A673 (cell line): ENCODE results near the gene KANK4. TPM values are rescaled to one million over a fixed set of nuclear protein-coding genes. Genes with fewer than 3 reads are reported as not detected.

Experiments used
- BruUV-seq: library from RNA; stranded (reverse); fragments of 400-500 nt; replicated peaks from 2 replicates; lab custom pipeline; 2021; lab: Mats Ljungman, UMichigan
- CTCF ChIA-PET: fragments of 300-600 bp; sonication (Branson Sonifier 250); formaldehyde crosslinking; loops from one replicate; lab custom pipeline; 2022; ENCODE audit warnings: antibody characterized with exemption; lab: Charles Lee
- POLR2A ChIA-PET: fragments of 300-600 bp; sonication (Branson Sonifier 250); formaldehyde crosslinking; loops from one replicate; lab custom pipeline; 2022; ENCODE audit warnings: antibody characterized with exemption; ENCODE audit not compliant: low non-redundant PET; lab: Charles Lee
- DNase-seq: peaks from one replicate; pipeline ENCODE4 v3.0.0-alpha.2; 2015; ENCODE audit warnings: low spot score
- H3K27ac ChIP-seq: fragments of 200-600 bp; sonication (generic); 2 replicates; pipeline ENCODE4 v1.5.1; 2016; ENCODE audit warnings: mixed run types, low read depth, mild to moderate bottlenecking, mixed read lengths, antibody characterized with exemption, low read length; ENCODE audit not compliant: poor library complexity, severe bottlenecking
- H3K27me3 ChIP-seq: fragments of 200-600 bp; sonication (generic); replicated peaks from 2 replicates; pipeline ENCODE4 v1.6.1; 2017; ENCODE audit warnings: mixed run types, low read depth, mild to moderate bottlenecking, mixed read lengths, antibody characterized with exemption, low read length; ENCODE audit not compliant: insufficient read depth, poor library complexity
- H3K36me3 ChIP-seq: fragments of 200-600 bp; sonication (generic); 2 replicates; pipeline ENCODE4 v1.6.1; 2016; ENCODE audit warnings: mixed run types, mild to moderate bottlenecking, mixed read lengths, antibody characterized with exemption, low read length; ENCODE audit not compliant: insufficient read depth, poor library complexity, severe bottlenecking
- H3K4me1 ChIP-seq: fragments of 200-600 bp; sonication (generic); 2 replicates; pipeline ENCODE4 v1.6.1; 2017; ENCODE audit warnings: mixed run types, mild to moderate bottlenecking, mixed read lengths, antibody characterized with exemption, low read length; ENCODE audit not compliant: insufficient read depth, poor library complexity, severe bottlenecking
- H3K4me3 ChIP-seq: fragments of 200-600 bp; sonication (generic); 2 replicates; pipeline ENCODE4 v1.5.1; 2016; ENCODE audit warnings: low read depth, mixed run types, mild to moderate bottlenecking, mixed read lengths, low read length; ENCODE audit not compliant: poor library complexity, severe bottlenecking
- H3K9me3 ChIP-seq: fragments of 200-600 bp; sonication (generic); 2 replicates; pipeline ENCODE4 v1.6.1; 2016; ENCODE audit warnings: mixed run types, low read depth, mild to moderate bottlenecking, mixed read lengths, antibody characterized with exemption, low read length; ENCODE audit not compliant: poor library complexity, severe bottlenecking
- CTCF ChIP-seq: fragments of 300-800, 200-600 bp; sonication (generic); conservative IDR thresholded peaks from 2 replicates; pipeline ENCODE4 v1.5.1; 2017; ENCODE audit warnings: low read depth, mild to moderate bottlenecking, antibody characterized with exemption, low read length, moderate library complexity, mixed read lengths
- EZH2 ChIP-seq: fragments of 200-600 bp; sonication (generic); IDR thresholded peaks from 2 replicates; pipeline ENCODE4 v1.6.1; 2017; ENCODE audit warnings: borderline replicate concordance, low read depth, mild to moderate bottlenecking, mixed read lengths, antibody characterized with exemption, low read length; ENCODE audit not compliant: poor library complexity, severe bottlenecking
- intact Hi-C: fragments of 100-400 bp; cut with micrococcal nuclease; formaldehyde crosslinking; loops from one replicate; pipeline ENCODE4 v1.10.0; 2022; ENCODE audit not compliant: unreplicated experiment
- total RNA-seq: library from RNA; stranded (reverse); gene quantifications from 2 replicates; pipeline ENCODE4 v1.2.3, GENCODE V29; 2021

Gene KANK4
- total RNA-seq, 1 experiment from 2014 or later: 0.24 TPM

GRCh38 chr1:62269439-62269838 is 49.8 kb downstream of the KANK4 start:
- ChIA-PET CTCF (no interaction called here), POLR2A (no interaction called here)
- intact Hi-C loops: no loop called here
- no peak for DNase-seq
- Histone ChIP-seq H3K9me3 (no peaks in the 10 kb centered on the region), H3K27ac (no peak overlapping the region), H3K4me3 (no peak overlapping the region), H3K27me3 (no peaks in the 10 kb centered on the region), H3K4me1 (peaks cover 31% of the 10 kb centered on the region), H3K36me3 (no peaks in the 10 kb centered on the region)
- no TSS peak for BruUV-seq
- TF ChIP-seq CTCF (no peak), EZH2 (no peak)

- no peak for DNase-seq
- H3K27me3 ChIP-seq: no peaks in the 10 kb centered on the region
- CTCF ChIA-PET: no interaction called here
- H3K4me3 ChIP-seq: no peak overlapping the region
- no peaks in the 10 kb centered on the region for H3K9me3 ChIP-seq
- intact Hi-C loops: no loop called here
- H3K27ac ChIP-seq: no peak overlapping the region
- BruUV-seq: no TSS peak
- peaks cover 31% of the 10 kb centered on the region for H3K4me1 ChIP-seq
- TF ChIP-seq CTCF: no peak
- no peak for TF ChIP-seq EZH2
- H3K36me3 ChIP-seq: no peaks in the 10 kb centered on the region
- POLR2A ChIA-PET: no interaction called here
Measured at GRCh38 chr1:62268315-62268714, 50.9 kb downstream of the KANK4 start.

- Histone ChIP-seq H3K27ac (no peak overlapping the region), H3K4me1 (peaks cover 13% of the 10 kb centered on the region), H3K4me3 (no peak overlapping the region), H3K27me3 (no peaks in the 10 kb centered on the region), H3K36me3 (no peaks in the 10 kb centered on the region), H3K9me3 (no peaks in the 10 kb centered on the region)
- TF ChIP-seq CTCF (no peak), EZH2 (no peak)
- intact Hi-C loops: no loop called here
- BruUV-seq: no TSS peak
- DNase-seq: peak; percentile 21
- ChIA-PET POLR2A (no interaction called here), CTCF (no interaction called here)
Measured at GRCh38 chr1:62265956-62266935, 53.0 kb downstream of the KANK4 start.
